ENCODE data around the gene ALDH3A1. TPM values are rescaled to one million over a fixed set of nuclear protein-coding genes. Genes with fewer than 3 reads are reported as not detected.

Gene ALDH3A1
- total and polyA plus RNA-seq, 2 of the 4 experiments (the other 2 are of a cell fraction): not detected

- no peak for TF ChIP-seq RFX5 (IDR thresholded peaks at IDR 0.05; ENCODE audit: low read depth, low read length)
- TF ChIP-seq NFE2L2 (IDR thresholded peaks at IDR 0.05; ENCODE audit: low read depth, low read length): no peak
- no peak for TF ChIP-seq BHLHE40 (IDR thresholded peaks at IDR 0.05; ENCODE audit: low read depth, low read length)
These were observed 10.0 kb downstream of the ALDH3A1 start (continued) for GRCh38 chr17:19738073-19738449.

- H3K56ac ChIP-seq (ENCODE audit: extremely low read depth, insufficient read depth, low read length): no peak overlapping the region
- TF ChIP-seq POLR2A (IDR thresholded peaks at IDR 0.05; ENCODE audit: low read depth, low read length): no peak
- TF ChIP-seq ELK1 (IDR thresholded peaks at IDR 0.05; ENCODE audit: borderline replicate concordance, low read depth, low read length): no peak
- TF ChIP-seq CHD1 (IDR thresholded peaks at IDR 0.05; ENCODE audit: low read depth, low read length): no peak
- no peak for TF ChIP-seq BHLHE40 (IDR thresholded peaks at IDR 0.05; ENCODE audit: low read depth, low read length)
- TF ChIP-seq MAFK (IDR thresholded peaks at IDR 0.05; ENCODE audit: low read depth, low read length): no peak
- no peak for TF ChIP-seq CEBPB (IDR thresholded peaks at IDR 0.05; ENCODE audit: low read depth, low read length)
- no peak for TF ChIP-seq USF2 (IDR thresholded peaks at IDR 0.05; ENCODE audit: low read depth, low read length)
- TF ChIP-seq NFE2L2 (IDR thresholded peaks at IDR 0.05; ENCODE audit: low read depth, low read length): no peak
- no peak for TF ChIP-seq RAD21 (IDR thresholded peaks at IDR 0.05; ENCODE audit: low read length)
- TF ChIP-seq RCOR1 (IDR thresholded peaks at IDR 0.05; ENCODE audit: insufficient replicate concordance, low read length): no peak
- no peak for TF ChIP-seq RFX5 (IDR thresholded peaks at IDR 0.05; ENCODE audit: low read depth, low read length)
- TF ChIP-seq SMC3 (IDR thresholded peaks at IDR 0.05; ENCODE audit: low read depth, low read length): no peak
- H3K23ac ChIP-seq (ENCODE audit: low read depth, low read length): no peak overlapping the region
- H2BK120ac ChIP-seq (ENCODE audit: low read depth, low read length): no peak overlapping the region
- ATAC-seq (ENCODE audit: low read depth) (no peak), DNase-seq (no peak)
- no TSS peak for BruUV-seq (replicated peaks)
- WGBS, 2 experiments (ENCODE audit: extremely low coverage in 2 of 2, insufficient read length in 1 of 2): 50% methylated on average over 7 of the region's 15 CpGs; no CpG with 5 or more reads in 1 of the 2 experiments
- H2AK9ac ChIP-seq (replicated peaks; ENCODE audit: low read depth, low read length, poor library complexity): no peak overlapping the region
- H4K8ac ChIP-seq (ENCODE audit: low read depth in 2 of 2, low read length in 2 of 2): no peak overlapping the region
- no peaks in the 10 kb centered on the region for H3K9me1 ChIP-seq (ENCODE audit: insufficient read depth, low read length)
- no peak overlapping the region for H4K91ac ChIP-seq (ENCODE audit: insufficient read depth, low read depth, low read length)
- no peaks in the 10 kb centered on the region for H3K9me3 ChIP-seq (ENCODE audit: control insufficient read depth, insufficient read depth, low read length)
- no peak overlapping the region for H3K27ac ChIP-seq (ENCODE audit: insufficient read depth, low read length)
- no peak overlapping the region for H2AK5ac ChIP-seq (ENCODE audit: low read depth, low read length)
- no peak overlapping the region for H3K9ac ChIP-seq (ENCODE audit: low read depth, low read length)
- no peak overlapping the region for H2BK15ac ChIP-seq (ENCODE audit: low read depth, low read length)
- ChIA-PET CTCF (no interaction called here), POLR2A (ENCODE audit: unreplicated experiment) (no interaction called here)
- no peaks in the 10 kb centered on the region for H3K79me1 ChIP-seq (ENCODE audit: low read depth in 1 of 2, low read length in 2 of 2)
- H3K4me1 ChIP-seq (ENCODE audit: control insufficient read depth, insufficient read depth, low read length): no peaks in the 10 kb centered on the region
- H3K4ac ChIP-seq (ENCODE audit: low read depth, low read length): no peak overlapping the region
- H3K4me2 ChIP-seq (ENCODE audit: low read depth, low read length): no peak overlapping the region
- H2BK5ac ChIP-seq (ENCODE audit: low read depth, low read length, poor library complexity, severe bottlenecking): no peak overlapping the region
- peaks cover 18% of the 10 kb centered on the region for H3K27me3 ChIP-seq (ENCODE audit: control insufficient read depth, insufficient read depth, low read length)
- no peak overlapping the region for H3K14ac ChIP-seq (replicated peaks; ENCODE audit: low read depth, low read length)
- no peak overlapping the region for H2AFZ ChIP-seq (replicated peaks; ENCODE audit: low read length, poor library complexity)
- no peaks in the 10 kb centered on the region for H3K36me3 ChIP-seq (ENCODE audit: control insufficient read depth, insufficient read depth, low read length)
- H2BK20ac ChIP-seq (ENCODE audit: low read depth, low read length): no peak overlapping the region
- no peaks in the 10 kb centered on the region for H4K20me1 ChIP-seq (ENCODE audit: insufficient read depth, low read length)
- H3K4me3 ChIP-seq (ENCODE audit: insufficient read depth, low read depth, low read length): no peak overlapping the region
- intact Hi-C loops (cut with micrococcal nuclease) (no loop called here), in situ Hi-C loops (cut with MboI; ENCODE audit: low sequenced_read_pairs) (no loop called here), dilution Hi-C loops (cut with HindIII; ENCODE audit: low sequenced_read_pairs, unreplicated experiment) (no loop called here)
- H3K18ac ChIP-seq (ENCODE audit: low read depth, low read length): no peak overlapping the region
- no peak overlapping the region for H4K5ac ChIP-seq (ENCODE audit: low read depth, low read length)
These were observed 10.6 kb downstream of the ALDH3A1 start for GRCh38 chr17:19737305-19738072.
